ENCODE data around the gene TBL1Y. TPM values are rescaled to one million over a fixed set of nuclear protein-coding genes. Genes with fewer than 3 reads are reported as not detected.

Gene TBL1Y
- total and polyA plus RNA-seq, 2 of the 4 experiments (the other 2 are of a cell fraction) = not detected

- Histone ChIP-seq H3K27me3 (ENCODE audit: control insufficient read depth, insufficient read depth, low read length) (no peaks in the 10 kb centered on the region), H2AK5ac (ENCODE audit: low read depth, low read length) (no peak overlapping the region), H3K56ac (ENCODE audit: extremely low read depth, insufficient read depth, low read length) (no peak overlapping the region), H3K18ac (ENCODE audit: low read depth, low read length) (no peak overlapping the region), H3K23ac (ENCODE audit: low read depth, low read length) (no peak overlapping the region), H4K5ac (ENCODE audit: low read depth, low read length) (no peak overlapping the region), H4K8ac (ENCODE audit: low read depth in 2 of 2, low read length in 2 of 2) (no peak overlapping the region), H3K36me3 (ENCODE audit: control insufficient read depth, insufficient read depth, low read length) (no peaks in the 10 kb centered on the region), H3K9ac (ENCODE audit: low read depth, low read length) (no peak overlapping the region), H3K4me3 (ENCODE audit: insufficient read depth, low read depth, low read length) (no peak overlapping the region), H3K27ac (ENCODE audit: insufficient read depth, low read length) (no peak overlapping the region), H3K9me1 (ENCODE audit: insufficient read depth, low read length) (no peaks in the 10 kb centered on the region), H2BK20ac (ENCODE audit: low read depth, low read length) (no peak overlapping the region), H2AK9ac (replicated peaks; ENCODE audit: low read depth, low read length, poor library complexity) (no peak overlapping the region), H4K20me1 (ENCODE audit: insufficient read depth, low read length) (no peaks in the 10 kb centered on the region), H3K14ac (replicated peaks; ENCODE audit: low read depth, low read length) (no peak overlapping the region), H3K4me2 (ENCODE audit: low read depth, low read length) (no peak overlapping the region), H3K4me1 (ENCODE audit: control insufficient read depth, insufficient read depth, low read length) (no peaks in the 10 kb centered on the region), H2BK15ac (ENCODE audit: low read depth, low read length) (no peak overlapping the region), H2AFZ (replicated peaks; ENCODE audit: low read length, poor library complexity) (no peak overlapping the region), H4K91ac (ENCODE audit: insufficient read depth, low read depth, low read length) (no peak overlapping the region), H3K4ac (ENCODE audit: low read depth, low read length) (no peak overlapping the region), H2BK5ac (ENCODE audit: low read depth, low read length, poor library complexity, severe bottlenecking) (no peak overlapping the region), H3K9me3 (ENCODE audit: control insufficient read depth, insufficient read depth, low read length) (no peaks in the 10 kb centered on the region), H2BK120ac (ENCODE audit: low read depth, low read length) (no peak overlapping the region), H3K79me1 (ENCODE audit: low read depth in 1 of 2, low read length in 2 of 2) (no peaks in the 10 kb centered on the region)
- BruUV-seq (replicated peaks) = no TSS peak
- no CpG with 5 or more reads among the region's 1 CpG for WGBS, 2 experiments (ENCODE audit: extremely low coverage in 2 of 2, insufficient read length in 1 of 2)
- ATAC-seq (ENCODE audit: low read depth) (no peak), DNase-seq (no peak)
- in situ Hi-C loops (cut with MboI; ENCODE audit: low sequenced_read_pairs) (no loop called here), dilution Hi-C loops (cut with HindIII; ENCODE audit: low sequenced_read_pairs, unreplicated experiment) (no loop called here), intact Hi-C loops (cut with micrococcal nuclease) (no loop called here)
- TF ChIP-seq POLR2A (IDR thresholded peaks at IDR 0.05; ENCODE audit: low read depth, low read length) = no peak
- TF ChIP-seq BHLHE40 (IDR thresholded peaks at IDR 0.05; ENCODE audit: low read depth, low read length) = no peak
- no peak for TF ChIP-seq MXI1 (IDR thresholded peaks at IDR 0.05; ENCODE audit: borderline replicate concordance, low read depth, low read length)
- no peak for TF ChIP-seq RFX5 (IDR thresholded peaks at IDR 0.05; ENCODE audit: low read depth, low read length)
- no peak for TF ChIP-seq RAD21 (IDR thresholded peaks at IDR 0.05; ENCODE audit: low read length)
- TF ChIP-seq CTCF (conservative IDR thresholded peaks at IDR 0.05; ENCODE audit: low read depth, low read length) = no peak
- TF ChIP-seq MAFK (IDR thresholded peaks at IDR 0.05; ENCODE audit: low read depth, low read length) = no peak
- TF ChIP-seq RCOR1 (IDR thresholded peaks at IDR 0.05; ENCODE audit: insufficient replicate concordance, low read length) = no peak
- no peak for TF ChIP-seq ELK1 (IDR thresholded peaks at IDR 0.05; ENCODE audit: borderline replicate concordance, low read depth, low read length)
- TF ChIP-seq NFE2L2 (IDR thresholded peaks at IDR 0.05; ENCODE audit: low read depth, low read length) = no peak
- no peak for TF ChIP-seq SMC3 (IDR thresholded peaks at IDR 0.05; ENCODE audit: low read depth, low read length)
- no peak for TF ChIP-seq FOS (IDR thresholded peaks at IDR 0.05; ENCODE audit: low read depth, low read length)
- no peak for TF ChIP-seq USF2 (IDR thresholded peaks at IDR 0.05; ENCODE audit: low read depth, low read length)
- no peak for TF ChIP-seq MAZ (IDR thresholded peaks at IDR 0.05; ENCODE audit: borderline replicate concordance, low read depth, low read length)
- no peak for TF ChIP-seq CEBPB (IDR thresholded peaks at IDR 0.05; ENCODE audit: low read depth, low read length)
- no peak for TF ChIP-seq CHD1 (IDR thresholded peaks at IDR 0.05; ENCODE audit: low read depth, low read length)
- CTCF ChIA-PET = no interaction called here
- POLR2A ChIA-PET (ENCODE audit: unreplicated experiment) = no interaction called here
Observed at GRCh38 chrY:6997503-6998066, 87.1 kb downstream of the TBL1Y start.

Data from IMR-90 (cell line).